Esophagus squamous epithelium (tissue), 4 donors: ENCODE data around the gene HNRNPC.

Experiments
- POLR2A ChIP-seq, 4 donors: fragments of 450-650 bp; IDR thresholded peaks; one replicate each; pipeline ENCODE4 v1.6.1; 2017; ENCODE audit warnings: antibody characterized with exemption in 4 of 4, mild to moderate bottlenecking in 4 of 4, moderate library complexity in 3 of 4
- TF ChIP-seq, protein P1 (sequence below), 6 experiments: fragments of 450-650 bp in 4 of 6; fragments of 200-600 bp in 2 of 6; sonication (generic) in 2 of 6; IDR thresholded peaks; one replicate each; pipeline ENCODE4 v1.5.1; 2016 to 2019; ENCODE audit warnings: antibody characterized with exemption in 6 of 6, mild to moderate bottlenecking in 4 of 6, moderate library complexity in 4 of 6

DNA sequence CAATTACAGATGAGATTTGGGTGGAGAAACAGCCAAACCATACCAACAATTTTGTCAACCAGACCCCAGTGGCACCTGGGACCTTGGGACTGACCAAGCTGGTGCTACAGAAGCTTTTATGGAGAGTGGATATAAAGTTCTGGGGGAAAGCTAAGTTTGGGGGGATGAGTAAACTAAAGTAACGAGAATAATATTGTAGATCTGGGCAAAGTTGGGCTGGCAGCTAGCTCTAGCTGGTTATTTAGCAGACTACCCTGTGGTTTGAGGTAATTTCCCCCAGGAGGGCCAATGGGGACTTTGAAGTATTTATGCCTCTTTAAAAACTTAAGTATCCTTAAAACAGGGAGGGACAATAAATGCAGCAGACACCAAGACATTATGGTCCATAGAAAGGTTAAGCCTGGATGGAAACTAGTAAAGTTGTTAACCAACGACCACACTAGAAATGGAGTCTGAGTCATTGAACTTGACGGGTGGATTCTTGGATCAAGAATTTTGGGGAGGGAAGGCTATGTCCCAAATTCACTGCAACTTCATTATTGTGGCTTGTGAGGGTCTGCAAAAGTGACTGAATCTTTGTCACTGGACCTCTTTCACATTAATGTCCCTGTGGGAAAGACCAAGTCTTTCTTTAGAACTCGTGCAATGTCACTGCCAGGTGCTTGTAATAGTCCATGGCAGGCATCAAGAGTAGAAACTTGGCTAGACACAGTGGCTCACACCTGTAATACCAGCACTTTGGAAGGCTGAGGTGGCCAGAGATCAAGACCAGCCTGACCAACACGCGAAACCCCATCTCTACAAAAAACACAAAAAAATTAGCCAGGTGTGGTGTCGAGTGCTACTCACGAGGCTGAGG, 64.8 kb downstream of the HNRNPC start:
- TF ChIP-seq, protein P1, sequence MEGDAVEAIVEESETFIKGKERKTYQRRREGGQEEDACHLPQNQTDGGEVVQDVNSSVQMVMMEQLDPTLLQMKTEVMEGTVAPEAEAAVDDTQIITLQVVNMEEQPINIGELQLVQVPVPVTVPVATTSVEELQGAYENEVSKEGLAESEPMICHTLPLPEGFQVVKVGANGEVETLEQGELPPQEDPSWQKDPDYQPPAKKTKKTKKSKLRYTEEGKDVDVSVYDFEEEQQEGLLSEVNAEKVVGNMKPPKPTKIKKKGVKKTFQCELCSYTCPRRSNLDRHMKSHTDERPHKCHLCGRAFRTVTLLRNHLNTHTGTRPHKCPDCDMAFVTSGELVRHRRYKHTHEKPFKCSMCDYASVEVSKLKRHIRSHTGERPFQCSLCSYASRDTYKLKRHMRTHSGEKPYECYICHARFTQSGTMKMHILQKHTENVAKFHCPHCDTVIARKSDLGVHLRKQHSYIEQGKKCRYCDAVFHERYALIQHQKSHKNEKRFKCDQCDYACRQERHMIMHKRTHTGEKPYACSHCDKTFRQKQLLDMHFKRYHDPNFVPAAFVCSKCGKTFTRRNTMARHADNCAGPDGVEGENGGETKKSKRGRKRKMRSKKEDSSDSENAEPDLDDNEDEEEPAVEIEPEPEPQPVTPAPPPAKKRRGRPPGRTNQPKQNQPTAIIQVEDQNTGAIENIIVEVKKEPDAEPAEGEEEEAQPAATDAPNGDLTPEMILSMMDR (IDR thresholded peaks at IDR 0.05) = no peak
- no peak for TF ChIP-seq POLR2A (IDR thresholded peaks at IDR 0.05)
